GM23338 (cell line): ENCODE data around the gene GSTP1. TPM values are rescaled to one million over a fixed set of nuclear protein-coding genes. Genes with fewer than 3 reads are reported as not detected.

Experiments
- ATAC-seq: fragments of 200-7000 bp; cut with Tn5 transposase; 3 replicates; pipeline ENCODE4 v1.9.1; 2020
- DNase-seq: peaks from one replicate; pipeline ENCODE4 v3.0.0-alpha.2; 2015; ENCODE audit warnings: low spot score
- H2AFZ ChIP-seq: fragments of 200-600 bp; sonication (generic); 2 replicates; pipeline ENCODE4 v1.8.0; 2016; ENCODE audit warnings: antibody characterized with exemption, mild to moderate bottlenecking, moderate library complexity
- H3F3A ChIP-seq: fragments of 200-600 bp; sonication (generic); replicated peaks from 2 replicates; pipeline ENCODE4 v1.8.0; 2017; ENCODE audit warnings: antibody characterized with exemption, mixed run types, low read depth
- H3K27ac ChIP-seq: fragments of 200-600 bp; sonication (generic); 2 replicates; pipeline ENCODE4 v1.6.1; 2016; ENCODE audit warnings: low read depth
- H3K27me3 ChIP-seq: fragments of 200-600 bp; sonication (generic); 2 replicates; pipeline ENCODE4 v1.8.0; 2016; ENCODE audit warnings: mild to moderate bottlenecking, mixed run types, moderate library complexity; ENCODE audit not compliant: insufficient read depth
- H3K36me3 ChIP-seq: fragments of 200-600 bp; sonication (generic); 2 replicates; pipeline ENCODE4 v1.8.0; 2016; ENCODE audit warnings: mild to moderate bottlenecking; ENCODE audit not compliant: insufficient read depth
- H3K4me1 ChIP-seq: fragments of 200-600 bp; sonication (generic); 2 replicates; pipeline ENCODE4 v1.8.0; 2016; ENCODE audit warnings: mild to moderate bottlenecking, moderate library complexity; ENCODE audit not compliant: insufficient read depth
- H3K4me2 ChIP-seq: fragments of 200-600 bp; sonication (generic); 2 replicates; pipeline ENCODE4 v1.7.1; 2017; ENCODE audit warnings: mixed run types
- H3K4me3 ChIP-seq: fragments of 200-600 bp; sonication (generic); 2 replicates; pipeline ENCODE4 v1.6.1; 2016; ENCODE audit warnings: mixed run types
- H3K79me2 ChIP-seq: fragments of 200-600 bp; sonication (generic); replicated peaks from 2 replicates; pipeline ENCODE4 v1.8.0; 2017; ENCODE audit warnings: mild to moderate bottlenecking; ENCODE audit not compliant: insufficient read depth
- H3K9me2 ChIP-seq: fragments of 200-600 bp; sonication (generic); 2 replicates; pipeline ENCODE4 v1.8.0; 2017; ENCODE audit not compliant: insufficient read depth
- H4K20me1 ChIP-seq: fragments of 200-600 bp; sonication (generic); replicated peaks from 2 replicates; pipeline ENCODE4 v1.8.0; 2017; ENCODE audit warnings: mild to moderate bottlenecking; ENCODE audit not compliant: insufficient read depth
- H3K27ac Mint-ChIP-seq: 2 replicates; pipeline ENCODE4 v1.8.0; 2020; ENCODE audit warnings: inconsistent platforms, mild to moderate bottlenecking, moderate library complexity, mixed read lengths
- H3K27me3 Mint-ChIP-seq: 3 replicates; pipeline ENCODE4 v1.8.0; 2022; ENCODE audit warnings: low read depth, mild to moderate bottlenecking, moderate library complexity, mixed read lengths, inconsistent platforms; ENCODE audit not compliant: insufficient read depth, poor library complexity
- H3K36me3 Mint-ChIP-seq: 3 replicates; pipeline ENCODE4 v1.8.0; 2021; ENCODE audit warnings: low read depth, mild to moderate bottlenecking, inconsistent platforms, moderate library complexity, mixed read lengths
- H3K4me1 Mint-ChIP-seq: 3 replicates; pipeline ENCODE4 v1.8.0; 2020; ENCODE audit warnings: mild to moderate bottlenecking, inconsistent platforms, mixed read lengths
- H3K4me3 Mint-ChIP-seq: 3 replicates; pipeline ENCODE4 v1.8.0; 2021; ENCODE audit warnings: moderate library complexity, mild to moderate bottlenecking, inconsistent platforms, mixed read lengths
- H3K9me3 Mint-ChIP-seq: 3 replicates; pipeline ENCODE4 v1.8.0; 2020; ENCODE audit warnings: moderate library complexity, mild to moderate bottlenecking, inconsistent platforms, mixed read lengths
- CTCF ChIP-seq, 2 experiments: fragments of 200-600 bp in 1 of 2; sonication (generic) in 1 of 2; conservative IDR thresholded peaks; 2 replicates each; pipeline versions ENCODE4 v1.5.1 to v1.6.1; 2016 to 2017; ENCODE audit warnings: antibody characterized with exemption in 2 of 2, low read depth in 2 of 2, mild to moderate bottlenecking in 2 of 2, moderate library complexity in 1 of 2
- EZH2 ChIP-seq: fragments of 200-600 bp; sonication (generic); IDR thresholded peaks from one replicate; pipeline ENCODE4 v1.8.0; 2017; ENCODE audit warnings: antibody characterized with exemption, mild to moderate bottlenecking, low read depth; ENCODE audit not compliant: unreplicated experiment
- NANOG ChIP-seq: IDR thresholded peaks from 2 replicates; pipeline ENCODE4 v1.6.1; 2016; ENCODE audit warnings: antibody characterized with exemption, borderline replicate concordance
- STAT1 ChIP-seq: IDR thresholded peaks from one replicate; pipeline ENCODE4 v1.6.1; 2016; ENCODE audit warnings: antibody characterized with exemption; ENCODE audit not compliant: unreplicated experiment
- ZNF462 ChIP-seq: fragments of 250-450 bp; sonication (Bioruptor Pico); IDR thresholded peaks from 2 replicates; pipeline ENCODE4 v1.5.0; 2020; ENCODE audit warnings: mild to moderate bottlenecking, moderate library complexity
- polyA plus RNA-seq: library from polyadenylated mRNA; unstranded; fragments of >200 nt; fragmentation: Nextera tagmentation; extraction: Ambion mirVana; gene quantifications from 2 replicates; pipeline ENCODE4 v1.2.1, GENCODE V29; 2016
- total RNA-seq: library from RNA; depleted of rRNA; stranded (reverse); fragments of >200 nt; shearing (Covaris generic); gene quantifications from 2 replicates; pipeline ENCODE4 v1.2.3, GENCODE V29; 2014

Gene GSTP1
- total and polyA plus RNA-seq, 2 experiments from 2014 or later = 1,776 to 1,881 TPM

DNA sequence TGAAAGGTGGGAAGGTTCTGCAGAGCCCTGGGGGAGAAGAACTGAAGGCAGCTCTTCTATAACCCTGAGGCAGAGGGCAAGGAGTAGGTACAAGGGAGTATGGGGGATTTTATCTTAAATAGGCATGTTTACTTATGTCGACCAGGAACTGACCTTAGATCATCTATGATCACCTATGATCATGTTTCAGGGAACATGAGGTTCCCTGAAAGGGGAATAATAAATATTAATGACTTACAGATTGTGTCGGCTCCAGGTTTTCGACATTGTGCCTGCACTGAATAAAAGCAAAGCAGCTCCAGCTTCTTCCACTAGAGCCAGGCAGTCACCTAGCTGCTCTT is 9.9 kb downstream of the GSTP1 start:
- Mint-ChIP-seq H3K4me1 (peaks cover 12% of the 10 kb centered on the region), H3K27ac (no peak overlapping the region; the same call in 1 of the 2 replicates), H3K9me3 (peaks cover 16% of the 10 kb centered on the region), H3K36me3 (peaks cover 7% of the 10 kb centered on the region), H3K4me3 (no peak overlapping the region), H3K27me3 (peaks cover 17% of the 10 kb centered on the region)
- Histone ChIP-seq H3K27me3 (no peaks in the 10 kb centered on the region), H3K4me2 (no peak overlapping the region), H3F3A (peaks cover 3% of the 10 kb centered on the region; the same call in 1 of the 2 replicates), H3K79me2 (no peaks in the 10 kb centered on the region), H3K27ac (no peak overlapping the region), H3K4me1 (peaks cover 4% of the 10 kb centered on the region), H3K4me3 (no peak overlapping the region), H3K9me2 (no peaks in the 10 kb centered on the region), H3K36me3 (no peaks in the 10 kb centered on the region), H2AFZ (peak overlapping the region; percentile 38; the same call in 1 of the 2 replicates), H4K20me1 (no peaks in the 10 kb centered on the region)
- peak; percentile 47 for ATAC-seq
- DNase-seq = no peak
- TF ChIP-seq EZH2 = no peak
- no peak for TF ChIP-seq CTCF (conservative IDR thresholded peaks at IDR 0.05; ENCODE audit: low read depth in 2 of 2)
- TF ChIP-seq NANOG = no peak

DNA sequence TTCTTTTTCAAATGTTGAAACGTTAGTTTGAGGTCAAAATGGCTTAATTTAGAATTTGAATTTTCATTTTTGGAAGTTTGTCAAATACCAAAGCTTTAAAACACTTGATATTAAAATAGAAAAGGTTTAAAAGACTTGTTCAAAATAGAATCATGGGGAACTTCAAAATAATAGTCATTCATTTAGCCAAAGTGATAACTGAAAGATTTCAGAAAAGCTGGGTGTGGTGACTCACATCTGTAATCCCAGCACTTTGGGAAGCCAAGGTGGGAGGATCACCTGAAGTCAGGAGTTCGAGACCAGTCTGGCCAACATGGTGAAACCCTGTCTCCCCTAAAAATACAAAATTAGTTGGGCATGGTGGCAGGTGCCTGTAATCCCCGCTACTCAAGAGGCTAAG is 10.9 kb downstream of the GSTP1 start:
- H3F3A ChIP-seq = peaks cover 3% of the 10 kb centered on the region; the same call in 1 of the 2 replicates
- H2AFZ ChIP-seq = no peak overlapping the region
- Mint-ChIP-seq H3K4me1 (peaks cover 12% of the 10 kb centered on the region), H3K27ac (no peak overlapping the region), H3K4me3 (no peak overlapping the region), H3K36me3 (no peaks in the 10 kb centered on the region; the same call in 1 of the 3 replicates), H3K9me3 (peaks cover 19% of the 10 kb centered on the region), H3K27me3 (peaks cover 14% of the 10 kb centered on the region)
- no peak for ATAC-seq
- H3K36me3 ChIP-seq = no peaks in the 10 kb centered on the region; the same call in 1 of the 2 replicates
- no peak overlapping the region for H3K4me2 ChIP-seq
- H3K79me2 ChIP-seq = no peaks in the 10 kb centered on the region
- TF ChIP-seq ZNF462 (CRISPR knock-in tag) (no peak), STAT1 (no peak), CTCF (conservative IDR thresholded peaks at IDR 0.05; ENCODE audit: low read depth in 2 of 2) (no peak)
- 0 out of 2 replicates have a peak, but pooled peaks cover 2% of the 10 kb centered on the region for H3K9me2 ChIP-seq
- no peaks in the 10 kb centered on the region for H3K27me3 ChIP-seq
- H3K4me3 ChIP-seq = no peak overlapping the region
- H4K20me1 ChIP-seq = no peaks in the 10 kb centered on the region
- no peak for DNase-seq
- peaks cover 4% of the 10 kb centered on the region for H3K4me1 ChIP-seq
- no peak overlapping the region for H3K27ac ChIP-seq
